Gastroesophageal sphincter (tissue), 4 donors: ENCODE measurements around the gene PTPRN2. TPM values are rescaled to one million over a fixed set of nuclear protein-coding genes. Genes with fewer than 3 reads are reported as not detected.
"Not testable (repeated sequence)": the region's sequence is repeated elsewhere in the genome, so short reads cannot be mapped to it uniquely, and the experiment has no call there.

Experiments
- ATAC-seq: fragments of 150-250 bp; one replicate; pipeline ENCODE4 v1.9.1; 2016; ENCODE audit warnings: mild to moderate bottlenecking, moderate library complexity
- H3K27ac ChIP-seq, 4 donors: fragments of 200-600 bp; sonication (generic) in 3 of 4; 1 replicate in 3 of 4; 2 replicates in 1 of 4; pipeline ENCODE4 v1.5.1; 2016 to 2019
- H3K27me3 ChIP-seq: fragments of 200-600 bp; sonication (generic); one replicate; pipeline ENCODE4 v1.5.1; 2019
- H3K36me3 ChIP-seq, 2 donors: fragments of 200-600 bp; sonication (generic); one replicate each; pipeline ENCODE4 v1.5.1; 2019; ENCODE audit warnings: control low read depth in 1 of 2
- H3K4me1 ChIP-seq, 3 donors: fragments of 200-600 bp; sonication (generic); 1 replicate in 2 of 3; 2 replicates in 1 of 3; pipeline ENCODE4 v1.5.1; 2016 to 2019; ENCODE audit warnings: control low read depth in 2 of 3
- H3K4me3 ChIP-seq, 2 donors: fragments of 200-600 bp; sonication (generic); one replicate each; pipeline ENCODE4 v1.5.1; 2019; ENCODE audit warnings: mild to moderate bottlenecking in 1 of 2, moderate library complexity in 1 of 2
- H3K9me3 ChIP-seq, 3 donors: fragments of 200-600 bp; sonication (generic); one replicate each; pipeline ENCODE4 v1.5.1; 2017 to 2019; ENCODE audit warnings: control low read depth in 2 of 3
- CTCF ChIP-seq, 4 experiments: fragments of 200-600 bp in 2 of 4; fragments of 450-650 bp in 2 of 4; sonication (generic) in 1 of 4; IDR thresholded peaks; one replicate each; pipeline ENCODE4 v1.5.1; 2017 to 2019; ENCODE audit warnings: antibody characterized with exemption in 4 of 4, mild to moderate bottlenecking in 2 of 4, moderate library complexity in 2 of 4
- EP300 ChIP-seq: sonication (generic); formaldehyde crosslinking; IDR thresholded peaks from one replicate; pipeline ENCODE4 v1.6.1; 2017; ENCODE audit warnings: antibody characterized with exemption, mild to moderate bottlenecking
- POLR2A ChIP-seq, 2 donors: fragments of 450-650 bp; IDR thresholded peaks; one replicate each; pipeline ENCODE4 v1.6.1; 2017; ENCODE audit warnings: antibody characterized with exemption in 2 of 2, mild to moderate bottlenecking in 2 of 2, moderate library complexity in 1 of 2
- POLR2AphosphoS5 ChIP-seq: sonication (generic); formaldehyde crosslinking; IDR thresholded peaks from one replicate; pipeline ENCODE4 v1.6.1; 2017; ENCODE audit warnings: antibody characterized with exemption
- WGBS, 2 donors: methylation state at CpG; one replicate each; pipeline ENCODE4 v1.1.5; 2018; ENCODE audit warnings: low coverage in 1 of 2; 5-methylcytosine and 5-hydroxymethylcytosine counted together
- total RNA-seq, 4 donors: library from RNA; depleted of rRNA; stranded (reverse); fragments of >200 nt; gene quantifications; one replicate each; pipeline ENCODE4 v1.1.0, GENCODE V29; 2016

PTPRN2 gene
- total RNA-seq, 4 donors from 2014 or later = 1.7 to 4.7 (median 3.3) TPM

DNA sequence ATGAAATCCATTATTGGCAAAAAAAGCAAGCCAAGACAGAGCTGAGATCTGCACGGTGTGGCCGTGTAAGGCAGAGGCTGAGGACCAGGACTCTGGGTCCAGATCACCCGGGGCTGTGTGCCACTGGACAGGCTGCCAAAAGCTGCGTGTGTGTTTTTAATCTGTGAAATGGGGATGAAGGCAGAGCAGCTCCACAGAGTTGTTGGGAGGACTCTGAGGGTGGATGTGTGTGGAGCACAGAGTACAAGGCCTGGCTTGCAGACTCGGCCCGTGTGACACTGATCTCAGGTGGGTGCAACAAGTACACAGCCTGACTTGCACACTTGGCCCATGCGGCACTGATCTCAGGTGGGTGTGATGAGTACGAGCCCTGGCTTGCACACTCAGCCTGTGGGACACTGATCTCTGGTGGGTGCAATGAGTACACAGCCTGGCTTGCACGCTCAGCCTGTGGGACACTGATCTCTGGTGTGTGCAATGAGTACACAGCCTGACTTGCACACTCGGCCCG, 921.0 kb downstream of the PTPRN2 start:
- TF ChIP-seq POLR2AphosphoS5 = no peak
- no peak for TF ChIP-seq POLR2A (IDR thresholded peaks at IDR 0.05)
- TF ChIP-seq CTCF (IDR thresholded peaks at IDR 0.05) = no peak
- TF ChIP-seq EP300 = no peak
- ATAC-seq = no peak

GRCh38 chr7:157665634-157665988, 922.0 kb downstream of the PTPRN2 start:
- H3K36me3 ChIP-seq, H3K9me3 ChIP-seq, ATAC-seq, H3K27ac ChIP-seq, H3K4me1 ChIP-seq, H3K4me3 ChIP-seq: not testable (repeated sequence)
- H3K27me3 ChIP-seq = peaks cover 52% of the 10 kb centered on the region
- 90% methylated on average over 2 of the region's 2 CpGs; no CpG with 5 or more reads in 1 of the 2 donors for WGBS, 2 donors

More for the DNA sequence above, 921.0 kb downstream of the PTPRN2 start:
- no peak overlapping the region for H3K4me3 ChIP-seq
- no peak overlapping the region for H3K27ac ChIP-seq
- no peaks in the 10 kb centered on the region for H3K9me3 ChIP-seq
- WGBS, 2 donors = 32 to 60% methylated on average over 2 to 4 of the region's 11 CpGs
- no peaks in the 10 kb centered on the region for H3K36me3 ChIP-seq
- peaks cover 43% of the 10 kb centered on the region for H3K27me3 ChIP-seq
- H3K4me1 ChIP-seq = peaks cover 0 to 7% (median 0%) of the 10 kb centered on the region in 3 donors

DNA sequence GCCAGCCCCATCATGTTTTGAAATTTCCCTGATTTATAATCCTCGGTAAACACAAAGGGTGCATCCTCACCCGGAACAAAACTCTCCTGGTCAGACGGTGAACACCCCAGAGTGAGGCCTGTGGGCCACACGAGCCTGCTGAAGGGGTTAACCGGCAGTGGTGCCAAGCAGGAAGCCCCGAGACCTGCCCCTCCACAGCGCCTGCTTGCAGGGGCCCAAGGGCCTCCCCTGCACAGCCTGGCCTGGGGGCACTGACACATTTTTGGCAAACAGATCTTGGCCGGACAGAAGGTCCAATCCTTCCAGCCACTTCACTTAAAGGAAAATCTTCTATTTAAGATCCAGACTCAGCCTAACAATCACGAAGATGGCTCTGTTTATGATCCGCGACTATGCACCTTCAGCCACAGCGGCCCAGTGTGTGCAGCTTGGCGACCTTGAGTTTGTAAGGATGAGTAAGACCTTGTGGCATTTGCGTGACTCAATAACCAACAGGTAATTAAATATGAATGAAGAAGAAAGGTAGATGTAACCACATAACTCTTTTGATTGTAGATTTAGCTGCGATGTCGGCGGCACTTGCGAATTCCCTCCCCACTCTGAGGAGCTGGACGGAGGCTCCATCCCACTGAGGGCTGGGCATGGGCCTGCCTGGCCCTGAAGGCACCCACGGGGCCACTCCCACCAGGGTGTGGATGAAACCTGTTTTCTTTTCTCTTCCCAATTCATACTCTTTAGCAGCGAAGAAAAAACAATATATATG, 922.6 kb downstream of the PTPRN2 start:
- TF ChIP-seq CTCF (IDR thresholded peaks at IDR 0.05) = no peak
- no peak for TF ChIP-seq POLR2AphosphoS5
- no peak for TF ChIP-seq EP300
- no peak for TF ChIP-seq POLR2A (IDR thresholded peaks at IDR 0.05)
- H3K27ac ChIP-seq = no peak overlapping the region
- no peak overlapping the region for H3K4me3 ChIP-seq
- H3K36me3 ChIP-seq = no peaks in the 10 kb centered on the region
- ATAC-seq = no peak
- no peaks in the 10 kb centered on the region for H3K9me3 ChIP-seq
- peaks cover 0 to 7% (median 0%) of the 10 kb centered on the region in 3 donors for H3K4me1 ChIP-seq
- 77 to 83% methylated on average over 8 to 13 of the region's 21 CpGs for WGBS, 2 donors
- H3K27me3 ChIP-seq = peaks cover 52% of the 10 kb centered on the region

- Histone ChIP-seq H3K27me3 (peaks cover 47% of the 10 kb centered on the region), H3K4me3 (no peak overlapping the region), H3K36me3 (no peaks in the 10 kb centered on the region), H3K4me1 (peaks cover 0 to 7% (median 0%) of the 10 kb centered on the region in 3 donors), H3K27ac (no peak overlapping the region), H3K9me3 (no peaks in the 10 kb centered on the region)
- 88 to 100% methylated on average over 1 to 3 of the region's 14 CpGs for WGBS, 2 donors
- TF ChIP-seq CTCF (IDR thresholded peaks at IDR 0.05) (no peak), EP300 (no peak), POLR2AphosphoS5 (no peak), POLR2A (IDR thresholded peaks at IDR 0.05) (no peak)
- ATAC-seq = no peak
These were observed 923.6 kb downstream of the PTPRN2 start for GRCh38 chr7:157664034-157664433.

DNA sequence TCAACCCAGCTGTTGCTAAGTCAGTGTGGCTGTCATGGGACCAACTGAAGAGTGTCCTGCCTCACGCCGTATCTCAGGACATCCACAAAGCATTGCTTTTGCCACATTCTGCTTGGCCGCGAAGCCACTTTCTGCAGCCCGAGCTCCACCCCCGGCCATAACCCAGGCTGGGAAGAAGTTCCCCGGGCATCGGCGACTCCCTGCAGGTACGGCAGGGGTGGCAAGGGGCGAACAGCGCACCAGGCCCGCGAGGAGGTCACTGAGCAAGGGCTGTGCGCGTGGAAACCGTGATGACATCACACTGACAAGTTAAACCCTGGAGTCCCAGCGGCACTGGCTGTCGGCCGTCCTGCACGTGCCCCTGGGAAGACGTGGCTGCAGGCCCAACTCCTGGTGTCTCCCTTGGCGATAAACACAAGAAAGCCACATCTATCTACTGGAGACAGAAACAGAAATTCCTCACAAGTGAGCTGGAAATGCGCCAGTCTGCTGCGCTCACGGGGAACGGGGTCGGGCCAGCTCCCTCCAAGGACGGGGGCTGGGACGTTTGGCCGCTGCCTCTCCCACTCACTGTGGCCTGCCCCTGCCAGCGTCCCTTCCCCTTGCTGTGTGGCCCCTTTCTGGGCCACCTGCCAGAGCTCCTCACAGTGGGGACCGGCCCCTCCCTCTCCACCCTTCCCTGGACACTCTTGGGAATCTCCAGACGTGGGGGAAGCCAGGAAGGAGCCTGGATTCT, 924.5 kb downstream of the PTPRN2 start:
- Histone ChIP-seq H3K27me3 (peaks cover 56% of the 10 kb centered on the region), H3K36me3 (no peaks in the 10 kb centered on the region), H3K4me3 (no peak overlapping the region), H3K4me1 (peaks cover 0 to 7% (median 0%) of the 10 kb centered on the region in 3 donors), H3K9me3 (no peaks in the 10 kb centered on the region), H3K27ac (no peak overlapping the region)
- 22 to 90% methylated on average over 4 to 15 of the region's 34 CpGs for WGBS, 2 donors
- TF ChIP-seq CTCF (IDR thresholded peaks at IDR 0.05) = no peak
- no peak for TF ChIP-seq POLR2AphosphoS5
- TF ChIP-seq POLR2A (IDR thresholded peaks at IDR 0.05) = no peak
- no peak for TF ChIP-seq EP300
- no peak for ATAC-seq
